HEK293 (cell line): ENCODE measurements around the gene SFTPD.
A peak's percentile ranks its signal among the peaks of the same experiment; 100 is the strongest.

ENCODE experiments used
- CTCF ChIA-PET: fragments of 350-600 bp; formaldehyde crosslinking; extraction: SDS; loops from one replicate; lab custom pipeline; 2021; ENCODE audit warnings: antibody characterized with exemption; lab: Yijun Ruan, JAX
- POLR2A ChIA-PET: fragments of 300-600 bp; formaldehyde crosslinking; extraction: SDS; loops from one replicate; lab custom pipeline; 2020; ENCODE audit warnings: antibody characterized with exemption, inconsistent platforms; lab: Yijun Ruan, JAX
- H3K27ac ChIP-seq: fragments of 200-500 bp; sonication (Bioruptor generic); 2 replicates; pipeline ENCODE4 v1.5.1; 2014; ENCODE audit warnings: low read depth, low read length, control low read depth, inconsistent platforms; ENCODE audit errors: extremely low read depth
- H3K36me3 ChIP-seq, 2 experiments: fragments of 200-500 bp in 1 of 2; sonication (Bioruptor generic) in 1 of 2; 1 replicate in 1 of 2; 2 replicates in 1 of 2; pipeline ENCODE4 v1.5.1; 2014 to 2017; ENCODE audit warnings: inconsistent platforms in 2 of 2, low read length in 2 of 2; ENCODE audit not compliant: control insufficient read depth in 2 of 2, insufficient read depth in 1 of 2
- H3K4me1 ChIP-seq: fragments of 200-500 bp; sonication (Bioruptor generic); 2 replicates; pipeline ENCODE4 v1.5.1; 2014; ENCODE audit warnings: mild to moderate bottlenecking, low read length, inconsistent platforms; ENCODE audit not compliant: control insufficient read depth, insufficient read depth
- H3K4me3 ChIP-seq: 2 replicates; pipeline ENCODE4 v1.5.1; 2011; ENCODE audit warnings: low read depth, mild to moderate bottlenecking, control low read depth, low read length, moderate library complexity
- H3K9me3 ChIP-seq: fragments of 200-500 bp; sonication (Bioruptor generic); 2 replicates; pipeline ENCODE4 v1.5.1; 2014; ENCODE audit warnings: low read depth, low read length, inconsistent platforms; ENCODE audit not compliant: control insufficient read depth, insufficient read depth
- GFI1B ChIP-seq: fragments of 450-650 bp; formaldehyde crosslinking; IDR thresholded peaks from 2 replicates; pipeline ENCODE4 v1.5.1; 2016; ENCODE audit warnings: missing biosample characterization, missing genetic modification characterization
- HOXD13 ChIP-seq: sonication (generic); formaldehyde crosslinking; IDR thresholded peaks from 2 replicates; pipeline ENCODE4 v1.8.0; 2022; ENCODE audit warnings: missing genetic modification reagents, borderline replicate concordance
- KLF8 ChIP-seq: fragments of 450-650 bp; formaldehyde crosslinking; IDR thresholded peaks from 2 replicates; pipeline ENCODE4 v1.5.1; 2016; ENCODE audit warnings: missing biosample characterization, missing genetic modification characterization
- PRDM1 ChIP-seq: fragments of 450-650 bp; formaldehyde crosslinking; IDR thresholded peaks from 2 replicates; pipeline ENCODE4; 2016; ENCODE audit warnings: missing biosample characterization, missing genetic modification characterization
- PRDM6 ChIP-seq: fragments of 450-650 bp; formaldehyde crosslinking; IDR thresholded peaks from 2 replicates; pipeline ENCODE4 v1.5.1; 2017; ENCODE audit warnings: missing biosample characterization, missing genetic modification characterization
- SP2 ChIP-seq: fragments of 450-650 bp; formaldehyde crosslinking; IDR thresholded peaks from 2 replicates; pipeline ENCODE4 v1.5.1; 2016; ENCODE audit warnings: missing biosample characterization, missing genetic modification characterization
- SP3 ChIP-seq: fragments of 450-650 bp; formaldehyde crosslinking; IDR thresholded peaks from 2 replicates; pipeline ENCODE4 v1.5.1; 2016; ENCODE audit warnings: missing biosample characterization, missing genetic modification characterization
- YY1 ChIP-seq: fragments of 450-650 bp; formaldehyde crosslinking; IDR thresholded peaks from 2 replicates; pipeline ENCODE4 v1.5.1; 2018; ENCODE audit warnings: missing biosample characterization, missing genetic modification characterization
- ZEB2 ChIP-seq: fragments of 450-650 bp; formaldehyde crosslinking; IDR thresholded peaks from 2 replicates; pipeline ENCODE4 v1.5.1; 2016; ENCODE audit warnings: missing biosample characterization, missing genetic modification characterization
- ZNF335 ChIP-seq: fragments of 450-650 bp; formaldehyde crosslinking; conservative IDR thresholded peaks from 2 replicates; pipeline ENCODE4 v1.5.1; 2016; ENCODE audit warnings: missing biosample characterization, missing genetic modification characterization
- ZNF341 ChIP-seq: fragments of 450-650 bp; formaldehyde crosslinking; IDR thresholded peaks from 2 replicates; pipeline ENCODE4; 2016; ENCODE audit warnings: low read depth, missing biosample characterization, missing genetic modification characterization
- ZNF561 ChIP-seq: fragments of 450-650 bp; IDR thresholded peaks from 2 replicates; pipeline ENCODE4 v1.5.1; 2018; ENCODE audit warnings: missing biosample characterization, missing genetic modification characterization, borderline replicate concordance
- ZNF571 ChIP-seq: fragments of 450-650 bp; formaldehyde crosslinking; IDR thresholded peaks from 2 replicates; pipeline ENCODE4 v1.5.0; 2017; ENCODE audit warnings: missing biosample characterization, missing genetic modification characterization
- ZNF623 ChIP-seq: fragments of 450-650 bp; formaldehyde crosslinking; IDR thresholded peaks from 2 replicates; pipeline ENCODE4 v1.5.1; 2016; ENCODE audit warnings: missing biosample characterization, missing genetic modification characterization
- ZNF707 ChIP-seq: fragments of 450-650 bp; formaldehyde crosslinking; IDR thresholded peaks from 2 replicates; pipeline ENCODE4 v1.5.1; 2016; ENCODE audit warnings: missing biosample characterization, missing genetic modification characterization
- ZNF837 ChIP-seq: fragments of 450-650 bp; formaldehyde crosslinking; IDR thresholded peaks from 2 replicates; pipeline ENCODE4 v1.5.1; 2016; ENCODE audit warnings: missing biosample characterization, missing genetic modification characterization
- ZNF843 ChIP-seq: fragments of 450-650 bp; formaldehyde crosslinking; IDR thresholded peaks from 2 replicates; pipeline ENCODE4 v1.5.1; 2016; ENCODE audit warnings: missing biosample characterization, missing genetic modification characterization
- TF ChIP-seq, protein P1 (sequence below): fragments of 450-650 bp; formaldehyde crosslinking; IDR thresholded peaks from 2 replicates; pipeline ENCODE4 v1.5.1; 2017; ENCODE audit warnings: missing biosample characterization, missing genetic modification characterization
- TF ChIP-seq, protein P2 (sequence below): fragments of 450-650 bp; formaldehyde crosslinking; IDR thresholded peaks from 2 replicates; pipeline ENCODE4 v1.5.1; 2016; ENCODE audit warnings: missing biosample characterization, missing genetic modification characterization

The SFTPD gene

GRCh38 chr10:79938728-79939406 is 10.0 kb downstream of the SFTPD start:
- Histone ChIP-seq H3K36me3 (no peaks in the 10 kb centered on the region), H3K4me1 (no peaks in the 10 kb centered on the region), H3K9me3 (no peaks in the 10 kb centered on the region), H3K4me3 (no peak overlapping the region), H3K27ac (no peak overlapping the region)
- peak; percentile 73 for TF ChIP-seq PRDM1
- no peak for TF ChIP-seq KLF8
- TF ChIP-seq ZNF341 (tag by site-specific recombination), result peak; percentile 68
- no peak for TF ChIP-seq ZNF561
- TF ChIP-seq, protein P1, sequence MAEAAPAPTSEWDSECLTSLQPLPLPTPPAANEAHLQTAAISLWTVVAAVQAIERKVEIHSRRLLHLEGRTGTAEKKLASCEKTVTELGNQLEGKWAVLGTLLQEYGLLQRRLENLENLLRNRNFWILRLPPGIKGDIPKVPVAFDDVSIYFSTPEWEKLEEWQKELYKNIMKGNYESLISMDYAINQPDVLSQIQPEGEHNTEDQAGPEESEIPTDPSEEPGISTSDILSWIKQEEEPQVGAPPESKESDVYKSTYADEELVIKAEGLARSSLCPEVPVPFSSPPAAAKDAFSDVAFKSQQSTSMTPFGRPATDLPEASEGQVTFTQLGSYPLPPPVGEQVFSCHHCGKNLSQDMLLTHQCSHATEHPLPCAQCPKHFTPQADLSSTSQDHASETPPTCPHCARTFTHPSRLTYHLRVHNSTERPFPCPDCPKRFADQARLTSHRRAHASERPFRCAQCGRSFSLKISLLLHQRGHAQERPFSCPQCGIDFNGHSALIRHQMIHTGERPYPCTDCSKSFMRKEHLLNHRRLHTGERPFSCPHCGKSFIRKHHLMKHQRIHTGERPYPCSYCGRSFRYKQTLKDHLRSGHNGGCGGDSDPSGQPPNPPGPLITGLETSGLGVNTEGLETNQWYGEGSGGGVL (tag by site-specific recombination), result no peak
- POLR2A ChIA-PET, result no interaction called here
- CTCF ChIA-PET, result interaction anchor here (0.6 to 1.4 kb wide), 2 partner anchors 205 to 1893 kb away, joined by 3 to 5 read pairs; no protein-coding TSS in a partner anchor

DNA sequence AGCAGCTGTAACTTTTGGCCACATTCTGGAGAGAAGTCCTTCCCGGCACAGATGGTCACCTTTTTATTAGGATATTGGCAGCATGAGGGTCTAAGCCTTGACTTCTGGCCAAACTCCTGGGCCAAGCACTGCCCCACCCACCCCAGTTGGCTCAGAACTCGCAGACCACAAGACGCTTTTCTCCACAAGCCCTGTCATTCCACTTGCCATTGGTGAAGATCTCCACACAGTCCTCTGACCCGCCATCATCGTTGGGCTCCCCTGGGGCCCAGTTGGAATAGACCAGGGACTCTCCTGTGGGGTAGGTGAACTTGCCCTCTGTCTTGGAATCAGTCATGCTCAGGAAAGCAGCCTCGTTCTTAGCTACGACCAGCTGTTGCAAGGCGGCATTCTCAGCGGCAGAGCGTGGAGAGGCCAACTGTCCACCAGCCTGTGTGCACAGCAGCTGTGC is 11.2 kb downstream of the SFTPD start:
- Histone ChIP-seq H3K36me3 (no peaks in the 10 kb centered on the region), H3K27ac (no peak overlapping the region), H3K4me1 (no peaks in the 10 kb centered on the region), H3K9me3 (no peaks in the 10 kb centered on the region)
- TF ChIP-seq PRDM6 (tag by site-specific recombination) (no peak), ZNF571 (tag by site-specific recombination) (no peak), GFI1B (tag by site-specific recombination) (no peak), ZEB2 (no peak), SP2 (tag by site-specific recombination) (no peak), YY1 (tag by site-specific recombination) (no peak), ZNF837 (tag by site-specific recombination) (no peak), HOXD13 (CRISPR knock-in tag) (no peak), SP3 (tag by site-specific recombination) (no peak), ZNF623 (tag by site-specific recombination) (no peak), ZNF707 (tag by site-specific recombination) (no peak), ZNF335 (no peak), ZNF843 (tag by site-specific recombination) (no peak)
- TF ChIP-seq, protein P2, sequence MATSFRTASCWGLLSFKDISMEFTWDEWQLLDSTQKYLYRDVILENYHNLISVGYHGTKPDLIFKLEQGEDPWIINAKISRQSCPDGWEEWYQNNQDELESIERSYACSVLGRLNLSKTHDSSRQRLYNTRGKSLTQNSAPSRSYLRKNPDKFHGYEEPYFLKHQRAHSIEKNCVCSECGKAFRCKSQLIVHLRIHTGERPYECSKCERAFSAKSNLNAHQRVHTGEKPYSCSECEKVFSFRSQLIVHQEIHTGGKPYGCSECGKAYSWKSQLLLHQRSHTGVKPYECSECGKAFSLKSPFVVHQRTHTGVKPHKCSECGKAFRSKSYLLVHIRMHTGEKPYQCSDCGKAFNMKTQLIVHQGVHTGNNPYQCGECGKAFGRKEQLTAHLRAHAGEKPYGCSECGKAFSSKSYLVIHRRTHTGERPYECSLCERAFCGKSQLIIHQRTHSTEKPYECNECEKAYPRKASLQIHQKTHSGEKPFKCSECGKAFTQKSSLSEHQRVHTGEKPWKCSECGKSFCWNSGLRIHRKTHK, result no peak
- TF ChIP-seq, all 188 proteins: peak for 0
- H3K4me3 ChIP-seq, result no peak overlapping the region
- ChIA-PET CTCF (interaction anchor here (1.2 kb wide), 1 partner anchor 9 kb away, joined by 3 read pairs; no protein-coding TSS in a partner anchor), POLR2A (no interaction called here)
